Fibroblast of lung (primary cell): Measurements from ENCODE around the gene MAGEB5.

Experiments
- EZH2 ChIP-seq: IDR thresholded peaks from 2 replicates; pipeline ENCODE4 v1.5.1; 2012; ENCODE audit warnings: low read length, control low read depth, mild to moderate bottlenecking; ENCODE audit errors: missing control alignments
- TF ChIP-seq, protein P1 (sequence below), 2 donors: IDR thresholded peaks in 1 of 2; conservative IDR thresholded peaks in 1 of 2; 1 replicate in 1 of 2; 2 replicates in 1 of 2; pipeline ENCODE4 v1.5.1; 2011 to 2012; ENCODE audit warnings: low read length in 2 of 2, control low read depth in 1 of 2, inconsistent platforms in 1 of 2, low read depth in 1 of 2, mild to moderate bottlenecking in 1 of 2

DNA sequence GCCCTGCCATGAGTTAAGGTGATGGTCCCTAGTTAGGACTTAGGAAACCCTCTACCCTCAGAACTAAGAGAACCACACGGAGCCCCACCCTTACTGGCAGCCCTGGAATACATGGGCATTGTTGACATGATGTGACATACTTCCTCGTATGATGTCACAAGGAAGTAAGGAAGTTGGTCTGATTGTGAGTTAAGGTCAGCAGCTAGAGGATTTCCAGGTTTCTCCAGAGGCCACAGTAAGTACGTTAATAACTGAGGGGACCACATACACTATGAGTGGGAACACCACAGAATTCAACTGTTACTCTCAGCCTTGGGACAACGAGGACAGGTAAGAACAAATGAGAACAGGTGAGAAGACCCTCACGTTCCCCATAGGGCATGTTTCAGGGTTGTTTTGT is at the start of gene MAGEB5:
- TF ChIP-seq, protein P1, sequence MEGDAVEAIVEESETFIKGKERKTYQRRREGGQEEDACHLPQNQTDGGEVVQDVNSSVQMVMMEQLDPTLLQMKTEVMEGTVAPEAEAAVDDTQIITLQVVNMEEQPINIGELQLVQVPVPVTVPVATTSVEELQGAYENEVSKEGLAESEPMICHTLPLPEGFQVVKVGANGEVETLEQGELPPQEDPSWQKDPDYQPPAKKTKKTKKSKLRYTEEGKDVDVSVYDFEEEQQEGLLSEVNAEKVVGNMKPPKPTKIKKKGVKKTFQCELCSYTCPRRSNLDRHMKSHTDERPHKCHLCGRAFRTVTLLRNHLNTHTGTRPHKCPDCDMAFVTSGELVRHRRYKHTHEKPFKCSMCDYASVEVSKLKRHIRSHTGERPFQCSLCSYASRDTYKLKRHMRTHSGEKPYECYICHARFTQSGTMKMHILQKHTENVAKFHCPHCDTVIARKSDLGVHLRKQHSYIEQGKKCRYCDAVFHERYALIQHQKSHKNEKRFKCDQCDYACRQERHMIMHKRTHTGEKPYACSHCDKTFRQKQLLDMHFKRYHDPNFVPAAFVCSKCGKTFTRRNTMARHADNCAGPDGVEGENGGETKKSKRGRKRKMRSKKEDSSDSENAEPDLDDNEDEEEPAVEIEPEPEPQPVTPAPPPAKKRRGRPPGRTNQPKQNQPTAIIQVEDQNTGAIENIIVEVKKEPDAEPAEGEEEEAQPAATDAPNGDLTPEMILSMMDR (conservative IDR thresholded peaks at IDR 0.05 in 1 of 2, IDR thresholded peaks at IDR 0.05 in 1 of 2; ENCODE audit: low read depth in 1 of 2, low read length in 2 of 2): no peak
- TF ChIP-seq EZH2: no peak
